ENCODE results near the gene IPMK.
"Not testable (repeated sequence)": the region's sequence is repeated elsewhere in the genome, so short reads cannot be mapped to it uniquely, and the experiment has no call there.

DNA sequence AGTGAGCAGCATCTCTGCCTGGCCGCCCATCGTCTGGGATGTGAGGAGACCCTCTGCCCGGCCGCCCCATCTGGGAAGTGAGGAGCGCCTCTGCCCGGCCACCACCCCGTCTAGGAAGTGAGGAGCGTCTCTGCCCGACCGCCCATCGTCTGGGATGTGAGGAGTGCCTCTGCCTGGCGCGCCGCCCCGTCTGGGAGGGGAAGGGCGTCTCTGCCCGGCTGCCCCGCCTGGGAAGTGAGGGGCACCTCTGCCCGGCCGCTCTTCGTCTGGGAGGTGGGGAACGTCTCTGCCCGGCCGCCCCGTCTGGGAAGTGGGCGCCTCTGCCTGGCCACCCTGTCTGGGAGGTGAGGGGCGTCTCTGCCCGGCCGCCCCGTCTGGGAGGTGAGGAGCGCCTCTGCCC lies 23.9 kb downstream of the IPMK start:
- TF ChIP-seq, protein P1, sequence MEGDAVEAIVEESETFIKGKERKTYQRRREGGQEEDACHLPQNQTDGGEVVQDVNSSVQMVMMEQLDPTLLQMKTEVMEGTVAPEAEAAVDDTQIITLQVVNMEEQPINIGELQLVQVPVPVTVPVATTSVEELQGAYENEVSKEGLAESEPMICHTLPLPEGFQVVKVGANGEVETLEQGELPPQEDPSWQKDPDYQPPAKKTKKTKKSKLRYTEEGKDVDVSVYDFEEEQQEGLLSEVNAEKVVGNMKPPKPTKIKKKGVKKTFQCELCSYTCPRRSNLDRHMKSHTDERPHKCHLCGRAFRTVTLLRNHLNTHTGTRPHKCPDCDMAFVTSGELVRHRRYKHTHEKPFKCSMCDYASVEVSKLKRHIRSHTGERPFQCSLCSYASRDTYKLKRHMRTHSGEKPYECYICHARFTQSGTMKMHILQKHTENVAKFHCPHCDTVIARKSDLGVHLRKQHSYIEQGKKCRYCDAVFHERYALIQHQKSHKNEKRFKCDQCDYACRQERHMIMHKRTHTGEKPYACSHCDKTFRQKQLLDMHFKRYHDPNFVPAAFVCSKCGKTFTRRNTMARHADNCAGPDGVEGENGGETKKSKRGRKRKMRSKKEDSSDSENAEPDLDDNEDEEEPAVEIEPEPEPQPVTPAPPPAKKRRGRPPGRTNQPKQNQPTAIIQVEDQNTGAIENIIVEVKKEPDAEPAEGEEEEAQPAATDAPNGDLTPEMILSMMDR (IDR thresholded peaks at IDR 0.05; ENCODE audit: borderline replicate concordance, extremely low read depth, low read length, poor library complexity, severe bottlenecking) = not testable (repeated sequence)
- not testable (repeated sequence) for TF ChIP-seq EZH2 (IDR thresholded peaks at IDR 0.05; ENCODE audit: borderline replicate concordance, low read depth, low read length, severe bottlenecking)

Measured in DND-41 (cell line).